ENCODE data around the gene MUS81. TPM values are rescaled to one million over a fixed set of nuclear protein-coding genes. Genes with fewer than 3 reads are reported as not detected.
A peak's percentile ranks its signal among the peaks of the same experiment; 100 is the strongest.

MUS81 gene
- total and polyA plus RNA-seq, 2 of the 4 experiments (the other 2 are of a cell fraction), result 23.7 to 47.9 TPM

DNA sequence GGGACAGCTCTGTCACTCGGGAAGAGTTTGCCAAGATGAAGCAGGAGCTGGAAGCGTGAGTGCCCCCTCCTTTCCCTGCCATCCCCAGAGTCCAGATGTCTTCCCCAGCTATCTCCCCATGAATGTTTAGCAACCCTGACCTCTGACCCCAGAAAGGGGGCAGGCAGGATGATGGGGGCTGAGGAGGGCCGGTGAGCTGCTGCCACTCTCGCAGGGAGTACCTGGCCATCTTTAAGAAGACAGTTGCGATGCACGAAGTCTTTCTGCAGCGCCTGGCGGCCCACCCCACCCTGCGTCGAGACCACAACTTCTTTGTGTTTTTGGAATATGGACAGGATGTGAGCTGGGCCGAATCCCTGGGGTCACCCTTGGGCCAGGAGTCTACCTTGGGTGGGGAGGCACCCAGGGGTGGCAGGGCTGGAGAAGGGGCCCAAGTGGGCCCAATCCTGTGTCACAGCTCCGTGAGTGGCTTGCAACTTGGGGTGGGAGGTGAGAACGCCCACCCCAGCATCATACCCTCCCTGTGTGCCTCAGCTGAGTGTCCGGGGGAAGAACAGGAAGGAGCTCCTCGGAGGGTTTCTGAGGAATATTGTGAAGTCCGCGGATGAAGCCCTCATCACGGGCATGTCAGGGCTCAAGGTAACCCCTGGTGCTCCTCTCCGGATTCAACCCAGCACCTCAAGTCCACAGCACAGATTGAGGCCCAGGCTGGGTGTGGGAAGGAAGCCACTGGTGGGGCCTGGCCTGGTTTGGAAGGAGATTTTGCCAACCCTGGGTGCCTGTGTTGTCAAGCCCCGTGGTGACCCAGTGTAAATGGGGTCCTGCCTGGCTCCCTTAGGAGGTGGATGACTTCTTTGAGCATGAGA is 9.8 kb upstream of the MUS81 start:
- Histone ChIP-seq H3K27me3 (ENCODE audit: control insufficient read depth, insufficient read depth, low read length) (no peaks in the 10 kb centered on the region), H3K9ac (ENCODE audit: low read depth, low read length) (no peak overlapping the region), H3K18ac (ENCODE audit: low read depth, low read length) (no peak overlapping the region), H2BK20ac (ENCODE audit: low read depth, low read length) (no peak overlapping the region), H2BK5ac (ENCODE audit: low read depth, low read length, poor library complexity, severe bottlenecking) (no peak overlapping the region), H2AK9ac (replicated peaks; ENCODE audit: low read depth, low read length, poor library complexity) (no peak overlapping the region), H3K36me3 (ENCODE audit: control insufficient read depth, insufficient read depth, low read length) (peaks cover 46% of the 10 kb centered on the region), H4K91ac (ENCODE audit: insufficient read depth, low read depth, low read length) (no peak overlapping the region), H3K56ac (ENCODE audit: extremely low read depth, insufficient read depth, low read length) (no peak overlapping the region), H3K9me3 (ENCODE audit: control insufficient read depth, insufficient read depth, low read length) (no peaks in the 10 kb centered on the region), H4K8ac (ENCODE audit: low read depth in 2 of 2, low read length in 2 of 2) (no peak overlapping the region), H3K14ac (replicated peaks; ENCODE audit: low read depth, low read length) (no peak overlapping the region), H4K20me1 (ENCODE audit: insufficient read depth, low read length) (peaks cover 55% of the 10 kb centered on the region), H2BK15ac (ENCODE audit: low read depth, low read length) (no peak overlapping the region), H4K5ac (ENCODE audit: low read depth, low read length) (no peak overlapping the region), H3K4me3 (ENCODE audit: insufficient read depth, low read depth, low read length) (no peak overlapping the region), H3K4me2 (ENCODE audit: low read depth, low read length) (no peak overlapping the region), H3K79me1 (ENCODE audit: low read depth in 1 of 2, low read length in 2 of 2) (peaks cover 20 to 41% of the 10 kb centered on the region in 2 experiments), H2AFZ (replicated peaks; ENCODE audit: low read length, poor library complexity) (no peak overlapping the region), H3K23ac (ENCODE audit: low read depth, low read length) (no peak overlapping the region), H2AK5ac (ENCODE audit: low read depth, low read length) (no peak overlapping the region), H3K27ac (ENCODE audit: insufficient read depth, low read length) (no peak overlapping the region), H3K4ac (ENCODE audit: low read depth, low read length) (no peak overlapping the region), H3K4me1 (ENCODE audit: control insufficient read depth, insufficient read depth, low read length) (no peaks in the 10 kb centered on the region; the same call in 1 of the 2 replicates), H2BK120ac (ENCODE audit: low read depth, low read length) (no peak overlapping the region), H3K9me1 (ENCODE audit: insufficient read depth, low read length) (peaks cover 20% of the 10 kb centered on the region)
- in situ Hi-C loops (cut with MboI; ENCODE audit: low sequenced_read_pairs), result no loop called here
- dilution Hi-C loops (cut with HindIII; ENCODE audit: low sequenced_read_pairs, unreplicated experiment), result no loop called here
- BruUV-seq (replicated peaks), result no TSS peak
- ChIA-PET CTCF (interaction anchor here (1.1 kb wide), 1 partner anchor 13 kb away, joined by 3 read pairs; no protein-coding TSS in a partner anchor), POLR2A (ENCODE audit: unreplicated experiment) (interaction anchor here (0.5 kb wide), 1 partner anchor 11 kb away, joined by 3 read pairs; no protein-coding TSS in a partner anchor)
- ATAC-seq (ENCODE audit: low read depth) (peak; percentile 15), DNase-seq (no peak)
- TF ChIP-seq RFX5 (IDR thresholded peaks at IDR 0.05; ENCODE audit: low read depth, low read length) (no peak), CHD1 (IDR thresholded peaks at IDR 0.05; ENCODE audit: low read depth, low read length) (no peak), FOS (IDR thresholded peaks at IDR 0.05; ENCODE audit: low read depth, low read length) (no peak), RCOR1 (IDR thresholded peaks at IDR 0.05; ENCODE audit: insufficient replicate concordance, low read length) (no peak), POLR2A (IDR thresholded peaks at IDR 0.05; ENCODE audit: low read depth, low read length) (no peak), MAZ (IDR thresholded peaks at IDR 0.05; ENCODE audit: borderline replicate concordance, low read depth, low read length) (no peak), MXI1 (IDR thresholded peaks at IDR 0.05; ENCODE audit: borderline replicate concordance, low read depth, low read length) (no peak)
- TF ChIP-seq, protein P1, sequence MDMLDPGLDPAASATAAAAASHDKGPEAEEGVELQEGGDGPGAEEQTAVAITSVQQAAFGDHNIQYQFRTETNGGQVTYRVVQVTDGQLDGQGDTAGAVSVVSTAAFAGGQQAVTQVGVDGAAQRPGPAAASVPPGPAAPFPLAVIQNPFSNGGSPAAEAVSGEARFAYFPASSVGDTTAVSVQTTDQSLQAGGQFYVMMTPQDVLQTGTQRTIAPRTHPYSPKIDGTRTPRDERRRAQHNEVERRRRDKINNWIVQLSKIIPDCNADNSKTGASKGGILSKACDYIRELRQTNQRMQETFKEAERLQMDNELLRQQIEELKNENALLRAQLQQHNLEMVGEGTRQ (IDR thresholded peaks at IDR 0.05; ENCODE audit: low read depth, low read length), result no peak
- TF ChIP-seq, protein P2, sequence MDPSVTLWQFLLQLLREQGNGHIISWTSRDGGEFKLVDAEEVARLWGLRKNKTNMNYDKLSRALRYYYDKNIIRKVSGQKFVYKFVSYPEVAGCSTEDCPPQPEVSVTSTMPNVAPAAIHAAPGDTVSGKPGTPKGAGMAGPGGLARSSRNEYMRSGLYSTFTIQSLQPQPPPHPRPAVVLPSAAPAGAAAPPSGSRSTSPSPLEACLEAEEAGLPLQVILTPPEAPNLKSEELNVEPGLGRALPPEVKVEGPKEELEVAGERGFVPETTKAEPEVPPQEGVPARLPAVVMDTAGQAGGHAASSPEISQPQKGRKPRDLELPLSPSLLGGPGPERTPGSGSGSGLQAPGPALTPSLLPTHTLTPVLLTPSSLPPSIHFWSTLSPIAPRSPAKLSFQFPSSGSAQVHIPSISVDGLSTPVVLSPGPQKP (IDR thresholded peaks at IDR 0.05; ENCODE audit: borderline replicate concordance, low read depth, low read length), result no peak
- TF ChIP-seq, protein P3, sequence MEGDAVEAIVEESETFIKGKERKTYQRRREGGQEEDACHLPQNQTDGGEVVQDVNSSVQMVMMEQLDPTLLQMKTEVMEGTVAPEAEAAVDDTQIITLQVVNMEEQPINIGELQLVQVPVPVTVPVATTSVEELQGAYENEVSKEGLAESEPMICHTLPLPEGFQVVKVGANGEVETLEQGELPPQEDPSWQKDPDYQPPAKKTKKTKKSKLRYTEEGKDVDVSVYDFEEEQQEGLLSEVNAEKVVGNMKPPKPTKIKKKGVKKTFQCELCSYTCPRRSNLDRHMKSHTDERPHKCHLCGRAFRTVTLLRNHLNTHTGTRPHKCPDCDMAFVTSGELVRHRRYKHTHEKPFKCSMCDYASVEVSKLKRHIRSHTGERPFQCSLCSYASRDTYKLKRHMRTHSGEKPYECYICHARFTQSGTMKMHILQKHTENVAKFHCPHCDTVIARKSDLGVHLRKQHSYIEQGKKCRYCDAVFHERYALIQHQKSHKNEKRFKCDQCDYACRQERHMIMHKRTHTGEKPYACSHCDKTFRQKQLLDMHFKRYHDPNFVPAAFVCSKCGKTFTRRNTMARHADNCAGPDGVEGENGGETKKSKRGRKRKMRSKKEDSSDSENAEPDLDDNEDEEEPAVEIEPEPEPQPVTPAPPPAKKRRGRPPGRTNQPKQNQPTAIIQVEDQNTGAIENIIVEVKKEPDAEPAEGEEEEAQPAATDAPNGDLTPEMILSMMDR (conservative IDR thresholded peaks at IDR 0.05; ENCODE audit: low read depth, low read length), result no peak
- 83% methylated on average over 7 of the region's 20 CpGs; no CpG with 5 or more reads in 1 of the 2 experiments for WGBS, 2 experiments (ENCODE audit: extremely low coverage in 2 of 2, insufficient read length in 1 of 2)
- intact Hi-C loops (cut with micrococcal nuclease), result no loop called here

Data from IMR-90 (cell line).